Ascending aorta (tissue), 2 donors: Measurements from ENCODE around the gene TAS2R50. TPM values are rescaled to one million over a fixed set of nuclear protein-coding genes. Genes with fewer than 3 reads are reported as not detected.
A peak's percentile ranks its signal among the peaks of the same experiment; 100 is the strongest.

Source experiments
- DNase-seq, 2 donors: peaks; one replicate each; pipeline ENCODE4 v3.0.0-alpha.2; 2019; ENCODE audit warnings: low spot score in 2 of 2
- H3K27ac ChIP-seq, 2 donors: fragments of 200-600 bp; sonication (generic); one replicate each; pipeline ENCODE4 v1.5.1; 2016 to 2017; ENCODE audit warnings: mild to moderate bottlenecking in 1 of 2
- H3K27me3 ChIP-seq: fragments of 200-600 bp; sonication (generic); one replicate; pipeline ENCODE4 v1.5.1; 2017
- H3K36me3 ChIP-seq, 2 donors: fragments of 200-600 bp; sonication (generic); one replicate each; pipeline ENCODE4 v1.5.1; 2016
- H3K4me1 ChIP-seq, 2 donors: fragments of 200-600 bp; sonication (generic); one replicate each; pipeline ENCODE4 v1.5.1; 2016 to 2017; ENCODE audit warnings: mild to moderate bottlenecking in 1 of 2
- H3K4me3 ChIP-seq, 2 donors: fragments of 200-600 bp; sonication (generic); one replicate each; pipeline ENCODE4 v1.5.1; 2016 to 2017; ENCODE audit warnings: mild to moderate bottlenecking in 1 of 2
- H3K9me3 ChIP-seq, 2 donors: fragments of 200-600 bp; sonication (generic); one replicate each; pipeline ENCODE4 v1.5.1; 2016
- CTCF ChIP-seq, 3 experiments: fragments of 200-600 bp in 2 of 3; fragments of 450-650 bp in 1 of 3; sonication (generic) in 2 of 3; IDR thresholded peaks; one replicate each; pipeline ENCODE4 v1.5.1; 2016 to 2019; ENCODE audit warnings: antibody characterized with exemption in 3 of 3, mild to moderate bottlenecking in 1 of 3, moderate library complexity in 1 of 3
- intact Hi-C: fragments of 100-400 bp; cut with DNase I; formaldehyde crosslinking; loops from one replicate; pipeline ENCODE4 v1.15.1; 2023
- total RNA-seq: library from RNA; depleted of rRNA; stranded (reverse); fragments of >200 nt; gene quantifications from one replicate; pipeline ENCODE4 v1.1.0, GENCODE V29; 2016

Gene TAS2R50
- total RNA-seq, 1 donor from 2014 or later: not detected

GRCh38 chr12:10956085-10956484 lies 30.6 kb downstream of the TAS2R50 start:
- no peak overlapping the region for H3K4me3 ChIP-seq
- H3K27ac ChIP-seq: no peak overlapping the region
- H3K4me1 ChIP-seq: no peaks in the 10 kb centered on the region
- peaks cover 0 to 28% of the 10 kb centered on the region in 2 donors for H3K9me3 ChIP-seq
- no peak for DNase-seq
- no peaks in the 10 kb centered on the region for H3K36me3 ChIP-seq
- no peak for TF ChIP-seq CTCF (IDR thresholded peaks at IDR 0.05)
- no peaks in the 10 kb centered on the region for H3K27me3 ChIP-seq
- intact Hi-C loops: no loop called here

GRCh38 chr12:10952645-10953044 lies 34.1 kb downstream of the TAS2R50 start:
- Histone ChIP-seq H3K9me3 (peaks cover 0 to 28% of the 10 kb centered on the region in 2 donors), H3K4me1 (no peaks in the 10 kb centered on the region), H3K27ac (peak overlapping the region in 1 of 2 donors; percentile 9), H3K27me3 (no peaks in the 10 kb centered on the region), H3K4me3 (no peak overlapping the region), H3K36me3 (no peaks in the 10 kb centered on the region)
- DNase-seq: no peak
- no peak for TF ChIP-seq CTCF (IDR thresholded peaks at IDR 0.05)
- intact Hi-C loops: no loop called here

GRCh38 chr12:10943167-10943566 lies 43.5 kb downstream of the TAS2R50 start:
- H3K4me3 ChIP-seq: no peak overlapping the region
- H3K27me3 ChIP-seq: no peaks in the 10 kb centered on the region
- intact Hi-C loops: no loop called here
- H3K27ac ChIP-seq: no peak overlapping the region
- H3K4me1 ChIP-seq: no peaks in the 10 kb centered on the region
- H3K9me3 ChIP-seq: no peaks in the 10 kb centered on the region
- TF ChIP-seq CTCF (IDR thresholded peaks at IDR 0.05): no peak
- H3K36me3 ChIP-seq: no peaks in the 10 kb centered on the region
- DNase-seq: no peak

- intact Hi-C loops: no loop called here
- no peaks in the 10 kb centered on the region for H3K36me3 ChIP-seq
- no peak overlapping the region for H3K27ac ChIP-seq
These were observed 44.6 kb downstream of the TAS2R50 start for GRCh38 chr12:10941916-10942607.

GRCh38 chr12:10941369-10941768 lies 45.3 kb downstream of the TAS2R50 start:
- H3K4me1 ChIP-seq: no peaks in the 10 kb centered on the region
- H3K4me3 ChIP-seq: no peak overlapping the region
- H3K27ac ChIP-seq: no peak overlapping the region
- intact Hi-C loops: no loop called here
- H3K27me3 ChIP-seq: no peaks in the 10 kb centered on the region
- H3K36me3 ChIP-seq: no peaks in the 10 kb centered on the region
- TF ChIP-seq CTCF (IDR thresholded peaks at IDR 0.05): no peak
- no peak for DNase-seq
- H3K9me3 ChIP-seq: no peaks in the 10 kb centered on the region

More at GRCh38 chr12:10941916-10942607, 44.6 kb downstream of the TAS2R50 start:
- H3K9me3 ChIP-seq: no peaks in the 10 kb centered on the region
- no peak for DNase-seq
- H3K27me3 ChIP-seq: no peaks in the 10 kb centered on the region
- no peaks in the 10 kb centered on the region for H3K4me1 ChIP-seq
- no peak overlapping the region for H3K4me3 ChIP-seq
- TF ChIP-seq CTCF (IDR thresholded peaks at IDR 0.05): no peak
